Progenitor cell of endocrine pancreas (in vitro differentiated cells): ENCODE data around the gene PPARGC1A. TPM values are rescaled to one million over a fixed set of nuclear protein-coding genes. Genes with fewer than 3 reads are reported as not detected.

ENCODE experiments used
- DNase-seq: peaks from one replicate; pipeline ENCODE4 v3.0.0; 2021; ENCODE audit warnings: low spot score; ENCODE audit not compliant: unreplicated experiment
- H3K27ac Mint-ChIP-seq: 2 replicates; pipeline ENCODE4 v1.8.0; 2021; ENCODE audit warnings: mild to moderate bottlenecking, moderate library complexity, mixed read lengths
- H3K27me3 Mint-ChIP-seq: 2 replicates; pipeline ENCODE4 v1.8.0; 2021; ENCODE audit warnings: mixed read lengths
- H3K36me3 Mint-ChIP-seq: 2 replicates; pipeline ENCODE4 v1.8.0; 2022; ENCODE audit warnings: mixed read lengths; ENCODE audit not compliant: insufficient read depth
- H3K4me1 Mint-ChIP-seq: 2 replicates; pipeline ENCODE4 v1.8.0; 2021; ENCODE audit warnings: low read depth, mixed read lengths
- H3K4me3 Mint-ChIP-seq: 2 replicates; pipeline ENCODE4 v1.8.0; 2021; ENCODE audit warnings: low read depth, mild to moderate bottlenecking, moderate library complexity, mixed read lengths
- H3K9me3 Mint-ChIP-seq: 2 replicates; pipeline ENCODE4 v1.8.0; 2021; ENCODE audit warnings: low read depth, mixed read lengths
- total RNA-seq: library from RNA; stranded (reverse); gene quantifications from 2 replicates; pipeline ENCODE4 v1.2.1, GENCODE V29; 2021
- TF ChIP-seq, protein P1 (sequence below): fragments of 200-600 bp; sonication (generic); IDR thresholded peaks from one replicate; pipeline ENCODE4 v1.5.0; 2021; ENCODE audit warnings: antibody characterized with exemption, mild to moderate bottlenecking; ENCODE audit not compliant: unreplicated experiment

The PPARGC1A gene
- total RNA-seq, 1 donor from 2014 or later, result 0.93 TPM

- DNase-seq, result no peak
- H3K27me3 Mint-ChIP-seq, result no peaks in the 10 kb centered on the region
- no peak overlapping the region for H3K27ac Mint-ChIP-seq
- H3K4me1 Mint-ChIP-seq, result no peaks in the 10 kb centered on the region
- TF ChIP-seq, protein P1, sequence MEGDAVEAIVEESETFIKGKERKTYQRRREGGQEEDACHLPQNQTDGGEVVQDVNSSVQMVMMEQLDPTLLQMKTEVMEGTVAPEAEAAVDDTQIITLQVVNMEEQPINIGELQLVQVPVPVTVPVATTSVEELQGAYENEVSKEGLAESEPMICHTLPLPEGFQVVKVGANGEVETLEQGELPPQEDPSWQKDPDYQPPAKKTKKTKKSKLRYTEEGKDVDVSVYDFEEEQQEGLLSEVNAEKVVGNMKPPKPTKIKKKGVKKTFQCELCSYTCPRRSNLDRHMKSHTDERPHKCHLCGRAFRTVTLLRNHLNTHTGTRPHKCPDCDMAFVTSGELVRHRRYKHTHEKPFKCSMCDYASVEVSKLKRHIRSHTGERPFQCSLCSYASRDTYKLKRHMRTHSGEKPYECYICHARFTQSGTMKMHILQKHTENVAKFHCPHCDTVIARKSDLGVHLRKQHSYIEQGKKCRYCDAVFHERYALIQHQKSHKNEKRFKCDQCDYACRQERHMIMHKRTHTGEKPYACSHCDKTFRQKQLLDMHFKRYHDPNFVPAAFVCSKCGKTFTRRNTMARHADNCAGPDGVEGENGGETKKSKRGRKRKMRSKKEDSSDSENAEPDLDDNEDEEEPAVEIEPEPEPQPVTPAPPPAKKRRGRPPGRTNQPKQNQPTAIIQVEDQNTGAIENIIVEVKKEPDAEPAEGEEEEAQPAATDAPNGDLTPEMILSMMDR, result no peak
- H3K4me3 Mint-ChIP-seq, result no peak overlapping the region
- no peaks in the 10 kb centered on the region for H3K36me3 Mint-ChIP-seq
- H3K9me3 Mint-ChIP-seq, result no peaks in the 10 kb centered on the region
Measured at GRCh38 chr4:23902222-23902804, 12.5 kb upstream of the PPARGC1A start.

DNA sequence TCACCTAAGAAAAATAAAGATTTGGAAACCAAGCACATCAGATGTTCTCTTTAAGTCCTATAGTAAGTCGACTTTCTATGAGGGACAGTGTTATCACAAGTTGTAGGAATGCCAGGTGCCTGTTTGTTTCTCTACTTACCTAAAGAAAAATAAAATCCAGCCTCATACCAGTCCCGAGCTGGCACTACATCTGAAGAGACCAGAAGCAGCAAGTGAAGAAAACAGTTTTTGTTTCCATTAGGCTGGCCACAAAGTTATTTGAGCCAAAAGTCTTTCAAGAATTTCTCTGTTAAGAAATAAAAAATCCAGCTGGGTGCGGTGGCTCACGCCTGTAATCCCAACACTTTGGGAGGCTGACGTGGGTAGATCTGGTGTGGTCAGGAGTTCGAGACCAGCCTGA lies 10.8 kb upstream of the PPARGC1A start:
- no peaks in the 10 kb centered on the region for H3K9me3 Mint-ChIP-seq
- no peaks in the 10 kb centered on the region for H3K27me3 Mint-ChIP-seq
- H3K27ac Mint-ChIP-seq, result no peak overlapping the region
- H3K4me3 Mint-ChIP-seq, result no peak overlapping the region
- TF ChIP-seq, protein P1, result no peak
- no peaks in the 10 kb centered on the region for H3K4me1 Mint-ChIP-seq
- DNase-seq, result no peak
- H3K36me3 Mint-ChIP-seq, result no peaks in the 10 kb centered on the region

GRCh38 chr4:23899565-23899964 lies 9.7 kb upstream of the PPARGC1A start:
- H3K36me3 Mint-ChIP-seq, result no peaks in the 10 kb centered on the region
- H3K9me3 Mint-ChIP-seq, result no peaks in the 10 kb centered on the region
- DNase-seq, result no peak
- no peak overlapping the region for H3K4me3 Mint-ChIP-seq
- TF ChIP-seq, protein P1, result no peak
- no peaks in the 10 kb centered on the region for H3K4me1 Mint-ChIP-seq
- H3K27me3 Mint-ChIP-seq, result no peaks in the 10 kb centered on the region
- no peak overlapping the region for H3K27ac Mint-ChIP-seq

DNA sequence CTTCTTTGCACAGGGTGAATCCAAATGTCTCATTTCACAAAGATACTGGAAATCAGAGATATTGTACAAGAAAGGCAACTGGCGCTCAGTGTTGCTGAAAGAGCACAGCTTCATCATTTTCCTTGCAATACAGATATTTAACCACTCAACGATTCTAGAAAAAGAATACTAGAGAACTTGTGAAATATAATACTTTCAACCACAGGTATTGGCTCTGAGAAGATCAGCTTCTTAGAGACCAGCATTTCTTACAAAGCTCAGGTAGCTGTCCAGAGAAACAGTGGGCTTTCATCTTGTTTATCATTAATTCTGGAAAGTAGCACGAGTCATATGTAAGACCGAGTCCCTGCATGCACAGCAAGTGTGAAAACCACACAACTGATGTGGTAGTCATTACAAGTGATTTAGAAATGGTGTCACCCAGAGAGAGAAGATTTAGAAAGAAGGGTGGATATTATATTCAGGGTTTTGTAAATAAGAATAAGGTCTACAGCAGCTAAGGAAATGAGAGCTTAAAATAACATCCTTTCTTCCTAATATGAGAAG lies 7.8 kb upstream of the PPARGC1A start:
- Mint-ChIP-seq H3K27me3 (peaks cover 6% of the 10 kb centered on the region), H3K4me3 (no peak overlapping the region), H3K9me3 (no peaks in the 10 kb centered on the region), H3K27ac (no peak overlapping the region), H3K4me1 (peaks cover 6% of the 10 kb centered on the region), H3K36me3 (no peaks in the 10 kb centered on the region)
- TF ChIP-seq, protein P1, result no peak
- no peak for DNase-seq

DNA sequence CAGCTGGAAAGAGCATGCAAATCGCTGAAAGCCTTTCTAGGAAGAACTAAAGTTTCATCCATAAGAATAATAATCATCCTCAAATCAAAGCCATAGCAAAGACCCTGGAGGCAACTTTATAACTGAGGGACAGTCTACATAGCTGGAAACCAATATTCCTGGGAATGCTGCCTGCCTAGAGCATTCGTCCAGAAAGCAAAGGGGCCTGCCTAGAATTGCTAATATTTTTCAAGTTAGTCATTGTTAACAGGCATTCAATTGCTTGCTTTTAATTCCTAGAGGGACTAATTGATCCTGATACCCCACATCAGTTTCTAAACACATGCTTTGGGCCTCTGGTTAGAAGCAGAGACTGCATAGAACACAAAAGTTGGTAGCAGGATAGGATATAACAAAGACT lies 4.2 kb upstream of the PPARGC1A start:
- no peak overlapping the region for H3K4me3 Mint-ChIP-seq
- DNase-seq, result no peak
- H3K27me3 Mint-ChIP-seq, result peaks cover 28% of the 10 kb centered on the region
- peaks cover 28% of the 10 kb centered on the region for H3K4me1 Mint-ChIP-seq
- TF ChIP-seq, protein P1, result no peak
- H3K27ac Mint-ChIP-seq, result no peak overlapping the region
- no peaks in the 10 kb centered on the region for H3K36me3 Mint-ChIP-seq
- H3K9me3 Mint-ChIP-seq, result no peaks in the 10 kb centered on the region
